ENCODE measurements around the gene CDCA4. TPM values are rescaled to one million over a fixed set of nuclear protein-coding genes. Genes with fewer than 3 reads are reported as not detected.
"Not testable (repeated sequence)": the region's sequence is repeated elsewhere in the genome, so short reads cannot be mapped to it uniquely, and the experiment has no call there.

Gene CDCA4
- total RNA-seq, 1 donor from 2014 or later = 29.7 TPM

DNA sequence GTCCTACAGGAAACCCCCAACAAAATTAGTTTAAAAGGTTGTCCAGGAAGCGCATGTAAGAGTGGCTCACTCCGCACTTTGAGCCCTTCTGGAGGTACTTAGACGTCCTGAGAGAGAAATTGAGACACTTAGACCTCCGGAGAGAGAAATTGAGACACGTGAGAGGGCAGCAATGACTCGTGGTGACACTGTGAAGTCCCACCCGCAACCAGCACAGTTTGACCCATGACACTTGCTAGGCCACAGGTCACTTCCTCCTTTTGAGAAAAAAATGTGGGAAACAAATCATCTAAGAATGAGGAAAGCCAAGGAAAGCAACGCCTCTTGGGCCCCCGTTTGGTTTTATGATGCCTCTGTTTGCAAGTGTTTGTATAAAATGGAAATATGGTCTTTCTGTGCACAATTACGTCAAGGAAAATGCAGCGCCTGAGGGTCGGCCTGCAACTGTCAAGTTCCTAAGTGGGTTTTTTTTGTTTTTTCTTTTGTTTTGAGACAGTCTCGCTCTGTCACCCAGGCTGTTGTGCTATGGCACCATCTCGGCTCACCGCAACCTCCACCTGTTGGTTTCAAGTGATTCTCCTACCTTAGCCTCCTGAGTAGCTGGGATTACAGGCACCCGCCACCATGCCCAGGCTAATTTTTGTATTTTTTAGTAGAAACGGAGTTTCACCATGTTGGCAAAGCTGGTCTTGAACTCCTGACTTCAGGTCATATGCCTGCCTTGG, 13.6 kb upstream of the CDCA4 start:
- peaks cover 46% of the 10 kb centered on the region for H3K27me3 Mint-ChIP-seq
- H3K4me3 Mint-ChIP-seq = no peak overlapping the region
- no peak for DNase-seq (ENCODE audit: extremely low spot score, unreplicated experiment)
- no peaks in the 10 kb centered on the region for H3K36me3 Mint-ChIP-seq
- no peaks in the 10 kb centered on the region for H3K9me3 Mint-ChIP-seq
- peaks cover 5% of the 10 kb centered on the region for H3K4me1 Mint-ChIP-seq (ENCODE audit: unreplicated experiment)
- no peak overlapping the region for H3K27ac Mint-ChIP-seq
- TF ChIP-seq, protein P1, sequence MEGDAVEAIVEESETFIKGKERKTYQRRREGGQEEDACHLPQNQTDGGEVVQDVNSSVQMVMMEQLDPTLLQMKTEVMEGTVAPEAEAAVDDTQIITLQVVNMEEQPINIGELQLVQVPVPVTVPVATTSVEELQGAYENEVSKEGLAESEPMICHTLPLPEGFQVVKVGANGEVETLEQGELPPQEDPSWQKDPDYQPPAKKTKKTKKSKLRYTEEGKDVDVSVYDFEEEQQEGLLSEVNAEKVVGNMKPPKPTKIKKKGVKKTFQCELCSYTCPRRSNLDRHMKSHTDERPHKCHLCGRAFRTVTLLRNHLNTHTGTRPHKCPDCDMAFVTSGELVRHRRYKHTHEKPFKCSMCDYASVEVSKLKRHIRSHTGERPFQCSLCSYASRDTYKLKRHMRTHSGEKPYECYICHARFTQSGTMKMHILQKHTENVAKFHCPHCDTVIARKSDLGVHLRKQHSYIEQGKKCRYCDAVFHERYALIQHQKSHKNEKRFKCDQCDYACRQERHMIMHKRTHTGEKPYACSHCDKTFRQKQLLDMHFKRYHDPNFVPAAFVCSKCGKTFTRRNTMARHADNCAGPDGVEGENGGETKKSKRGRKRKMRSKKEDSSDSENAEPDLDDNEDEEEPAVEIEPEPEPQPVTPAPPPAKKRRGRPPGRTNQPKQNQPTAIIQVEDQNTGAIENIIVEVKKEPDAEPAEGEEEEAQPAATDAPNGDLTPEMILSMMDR (conservative IDR thresholded peaks at IDR 0.05) = no peak

DNA sequence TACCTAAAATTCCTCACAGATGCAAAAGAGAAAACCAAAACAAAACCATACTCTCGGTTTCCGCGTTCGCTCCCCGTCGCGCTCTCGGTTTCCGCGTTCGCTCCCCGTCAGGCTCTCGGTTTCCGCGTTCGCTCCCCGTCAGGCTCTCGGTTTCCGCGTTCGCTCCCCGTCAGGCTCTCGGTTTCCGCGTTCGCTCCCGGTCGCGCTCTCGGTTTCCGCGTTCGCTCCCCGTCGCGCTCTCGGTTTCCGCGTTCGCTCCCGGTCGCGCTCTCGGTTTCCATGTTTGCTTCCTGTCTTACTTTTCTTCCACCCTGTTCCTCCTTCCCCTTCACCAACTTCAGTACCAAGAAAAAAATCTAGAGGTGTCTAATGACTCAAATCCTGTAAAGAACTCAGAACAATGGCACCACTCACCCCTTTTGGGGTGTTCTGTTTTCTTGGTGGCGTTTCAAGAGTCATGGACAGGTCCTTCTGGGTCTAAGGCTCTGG, 12.6 kb upstream of the CDCA4 start:
- not testable (repeated sequence) for DNase-seq (ENCODE audit: extremely low spot score, unreplicated experiment); H3K36me3 Mint-ChIP-seq; H3K9me3 Mint-ChIP-seq; H3K4me1 Mint-ChIP-seq (ENCODE audit: unreplicated experiment)
- Mint-ChIP-seq H3K27me3 (peaks cover 42% of the 10 kb centered on the region), H3K4me3 (peak overlapping the region; percentile 78), H3K27ac (peak overlapping the region; percentile 92)

GRCh38 chr14:105032451-105032901, 11.6 kb upstream of the CDCA4 start:
- Mint-ChIP-seq H3K4me3 (peak overlapping the region; percentile 72), H3K27ac (peak overlapping the region; percentile 92), H3K27me3 (peaks cover 44% of the 10 kb centered on the region)
- H3K9me3 Mint-ChIP-seq; H3K4me1 Mint-ChIP-seq (ENCODE audit: unreplicated experiment); H3K36me3 Mint-ChIP-seq; DNase-seq (ENCODE audit: extremely low spot score, unreplicated experiment): not testable (repeated sequence)

- Mint-ChIP-seq H3K27ac (no peak overlapping the region), H3K4me3 (no peak overlapping the region), H3K9me3 (no peaks in the 10 kb centered on the region), H3K36me3 (no peaks in the 10 kb centered on the region), H3K4me1 (ENCODE audit: unreplicated experiment) (no peaks in the 10 kb centered on the region), H3K27me3 (peaks cover 47% of the 10 kb centered on the region)
- no peak for DNase-seq (ENCODE audit: extremely low spot score, unreplicated experiment)
- TF ChIP-seq, protein P1 (conservative IDR thresholded peaks at IDR 0.05) = no peak
Measured at GRCh38 chr14:105030836-105031396, 10.0 kb upstream of the CDCA4 start.

DNA sequence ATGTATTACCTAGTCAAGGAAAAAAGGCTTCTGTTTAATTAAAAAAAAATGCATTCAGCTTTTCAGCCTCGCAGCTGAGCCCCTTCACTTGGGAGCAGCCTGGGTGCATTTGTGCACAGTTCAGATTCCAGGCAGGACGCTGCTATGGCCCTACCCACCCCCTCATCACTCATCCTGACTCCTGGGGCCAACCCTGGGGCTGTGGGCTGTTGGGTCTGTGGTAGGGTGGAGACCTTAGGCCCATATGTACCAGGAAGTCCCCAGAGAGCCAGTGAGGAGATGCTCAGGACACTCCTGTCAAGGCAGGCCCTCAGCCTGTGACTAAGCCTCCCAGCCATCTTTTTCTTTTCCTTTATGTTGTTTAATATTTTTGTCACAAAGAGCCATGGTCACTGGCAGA, 9.3 kb upstream of the CDCA4 start:
- Mint-ChIP-seq H3K4me1 (ENCODE audit: unreplicated experiment) (no peaks in the 10 kb centered on the region), H3K36me3 (no peaks in the 10 kb centered on the region), H3K9me3 (no peaks in the 10 kb centered on the region), H3K4me3 (no peak overlapping the region), H3K27ac (no peak overlapping the region), H3K27me3 (peaks cover 47% of the 10 kb centered on the region)
- TF ChIP-seq, protein P1 (conservative IDR thresholded peaks at IDR 0.05) = no peak
- DNase-seq (ENCODE audit: extremely low spot score, unreplicated experiment) = no peak

- TF ChIP-seq, protein P1 (conservative IDR thresholded peaks at IDR 0.05) = no peak
- no peak for DNase-seq (ENCODE audit: extremely low spot score, unreplicated experiment)
- H3K27me3 Mint-ChIP-seq = peaks cover 39% of the 10 kb centered on the region
- no peaks in the 10 kb centered on the region for H3K36me3 Mint-ChIP-seq
- H3K9me3 Mint-ChIP-seq = no peaks in the 10 kb centered on the region
- H3K27ac Mint-ChIP-seq = no peak overlapping the region
- H3K4me3 Mint-ChIP-seq = no peak overlapping the region
- H3K4me1 Mint-ChIP-seq (ENCODE audit: unreplicated experiment) = no peaks in the 10 kb centered on the region
Measured at GRCh38 chr14:105029402-105029801, 8.5 kb upstream of the CDCA4 start.
